Colonic mucosa (tissue), 4 donors: ENCODE measurements around the gene TUBB2A. TPM values are rescaled to one million over a fixed set of nuclear protein-coding genes. Genes with fewer than 3 reads are reported as not detected.
"Not testable (repeated sequence)": the region's sequence is repeated elsewhere in the genome, so short reads cannot be mapped to it uniquely, and the experiment has no call there.

Experiments used
- DNase-seq: peaks from one replicate; pipeline ENCODE4 v3.0.0-alpha.2; 2020
- H3K27ac ChIP-seq: fragments of 200-600 bp; one replicate; pipeline ENCODE4 v1.8.0; 2021
- H3K27me3 ChIP-seq: fragments of 200-600 bp; one replicate; pipeline ENCODE4 v1.8.0; 2021
- H3K36me3 ChIP-seq: fragments of 200-600 bp; one replicate; pipeline ENCODE4 v1.8.0; 2021
- H3K4me1 ChIP-seq: fragments of 200-600 bp; one replicate; pipeline ENCODE4 v1.8.0; 2021; ENCODE audit warnings: mild to moderate bottlenecking
- H3K4me3 ChIP-seq: fragments of 200-600 bp; one replicate; pipeline ENCODE4 v1.8.0; 2021
- H3K9ac ChIP-seq, 2 donors: one replicate each; pipeline ENCODE4 v1.7.0; 2013; ENCODE audit warnings: control low read depth in 2 of 2, low read depth in 2 of 2, low read length in 2 of 2
- H3K9me3 ChIP-seq: fragments of 200-600 bp; one replicate; pipeline ENCODE4 v1.8.0; 2021
- intact Hi-C: fragments of 100-400 bp; cut with DNase I; formaldehyde crosslinking; loops from one replicate; pipeline ENCODE4 v1.14.1; 2022
- total RNA-seq, 2 donors: library from RNA; stranded (reverse); fragmentation: NEBNext Ultra II Directional in 1 of 2; extraction: Animal tissue kit (Norgen Biotek cat#: 25700) in 1 of 2; gene quantifications; one replicate each; pipeline ENCODE4 v1.2.1, GENCODE V29; 2021
- TF ChIP-seq, protein P1 (sequence below): fragments of 200-600 bp; IDR thresholded peaks from one replicate; pipeline ENCODE4 v1.8.0; 2022; ENCODE audit warnings: antibody characterized with exemption, mild to moderate bottlenecking
- donor health status: healthy.
- donor health status: DM: no; HTN: no; CAD: no.
- donor health status: DM: no; HTN: no; CAD: no.

TUBB2A gene
- total RNA-seq, 2 donors from 2014 or later: 20.4 to 43.2 TPM

DNA sequence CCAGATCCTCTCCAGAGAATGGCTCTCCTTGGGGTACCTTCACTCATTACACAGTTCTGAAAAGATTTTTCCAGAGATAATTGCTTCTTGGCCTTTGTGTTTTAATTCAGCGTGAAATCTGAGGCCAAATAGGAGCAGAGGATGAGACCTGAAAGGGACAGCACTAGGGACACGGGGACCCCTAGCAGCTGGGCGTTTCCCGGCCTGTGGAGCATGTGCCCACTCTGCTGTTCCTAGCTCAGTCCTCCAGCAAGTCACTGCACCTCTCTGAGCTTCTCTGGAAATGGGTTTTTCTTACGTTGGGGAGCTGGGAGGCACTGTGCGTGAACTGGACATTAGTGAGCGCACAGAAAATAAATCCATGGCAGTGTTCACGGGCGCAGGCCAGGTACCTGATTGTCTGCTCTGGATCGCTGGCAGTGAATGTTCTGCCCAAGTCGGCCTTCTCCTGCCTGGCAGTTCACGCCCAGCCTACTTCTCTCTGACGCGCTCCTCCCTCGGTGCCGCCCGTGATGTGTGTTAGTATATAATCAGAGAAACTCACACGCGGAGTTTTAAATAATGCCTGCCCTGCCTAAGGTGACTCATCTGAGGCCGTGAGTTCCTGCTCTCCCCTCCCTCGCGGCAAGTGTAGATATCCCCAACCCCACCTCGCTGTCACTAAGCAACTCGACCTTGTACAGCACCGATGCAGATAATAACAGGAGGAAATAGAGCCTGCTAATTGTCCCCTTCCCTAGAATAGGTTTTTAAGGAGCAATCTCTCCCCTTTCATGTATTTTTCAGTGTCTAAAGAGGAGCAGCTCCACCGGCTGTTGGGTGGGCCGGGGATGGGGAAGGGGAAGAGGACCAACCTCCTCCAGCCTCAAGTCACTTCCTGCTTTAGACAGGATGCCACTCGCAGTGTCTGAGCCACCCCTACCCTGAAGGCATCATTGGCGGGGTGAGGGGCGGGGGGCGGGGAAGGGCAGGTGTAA, 2.7 kb upstream of the TUBB2A start:
- Histone ChIP-seq H3K27me3 (no peaks in the 10 kb centered on the region), H3K4me3 (no peak overlapping the region), H3K27ac (peak overlapping the region; percentile 54), H3K9ac (peak overlapping the region in 1 of 2 donors; percentile 26), H3K36me3 (no peaks in the 10 kb centered on the region), H3K4me1 (no peaks in the 10 kb centered on the region), H3K9me3 (no peaks in the 10 kb centered on the region)
- TF ChIP-seq, protein P1, sequence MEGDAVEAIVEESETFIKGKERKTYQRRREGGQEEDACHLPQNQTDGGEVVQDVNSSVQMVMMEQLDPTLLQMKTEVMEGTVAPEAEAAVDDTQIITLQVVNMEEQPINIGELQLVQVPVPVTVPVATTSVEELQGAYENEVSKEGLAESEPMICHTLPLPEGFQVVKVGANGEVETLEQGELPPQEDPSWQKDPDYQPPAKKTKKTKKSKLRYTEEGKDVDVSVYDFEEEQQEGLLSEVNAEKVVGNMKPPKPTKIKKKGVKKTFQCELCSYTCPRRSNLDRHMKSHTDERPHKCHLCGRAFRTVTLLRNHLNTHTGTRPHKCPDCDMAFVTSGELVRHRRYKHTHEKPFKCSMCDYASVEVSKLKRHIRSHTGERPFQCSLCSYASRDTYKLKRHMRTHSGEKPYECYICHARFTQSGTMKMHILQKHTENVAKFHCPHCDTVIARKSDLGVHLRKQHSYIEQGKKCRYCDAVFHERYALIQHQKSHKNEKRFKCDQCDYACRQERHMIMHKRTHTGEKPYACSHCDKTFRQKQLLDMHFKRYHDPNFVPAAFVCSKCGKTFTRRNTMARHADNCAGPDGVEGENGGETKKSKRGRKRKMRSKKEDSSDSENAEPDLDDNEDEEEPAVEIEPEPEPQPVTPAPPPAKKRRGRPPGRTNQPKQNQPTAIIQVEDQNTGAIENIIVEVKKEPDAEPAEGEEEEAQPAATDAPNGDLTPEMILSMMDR: no peak
- peak; percentile 88 for DNase-seq
- intact Hi-C loops: no loop called here

DNA sequence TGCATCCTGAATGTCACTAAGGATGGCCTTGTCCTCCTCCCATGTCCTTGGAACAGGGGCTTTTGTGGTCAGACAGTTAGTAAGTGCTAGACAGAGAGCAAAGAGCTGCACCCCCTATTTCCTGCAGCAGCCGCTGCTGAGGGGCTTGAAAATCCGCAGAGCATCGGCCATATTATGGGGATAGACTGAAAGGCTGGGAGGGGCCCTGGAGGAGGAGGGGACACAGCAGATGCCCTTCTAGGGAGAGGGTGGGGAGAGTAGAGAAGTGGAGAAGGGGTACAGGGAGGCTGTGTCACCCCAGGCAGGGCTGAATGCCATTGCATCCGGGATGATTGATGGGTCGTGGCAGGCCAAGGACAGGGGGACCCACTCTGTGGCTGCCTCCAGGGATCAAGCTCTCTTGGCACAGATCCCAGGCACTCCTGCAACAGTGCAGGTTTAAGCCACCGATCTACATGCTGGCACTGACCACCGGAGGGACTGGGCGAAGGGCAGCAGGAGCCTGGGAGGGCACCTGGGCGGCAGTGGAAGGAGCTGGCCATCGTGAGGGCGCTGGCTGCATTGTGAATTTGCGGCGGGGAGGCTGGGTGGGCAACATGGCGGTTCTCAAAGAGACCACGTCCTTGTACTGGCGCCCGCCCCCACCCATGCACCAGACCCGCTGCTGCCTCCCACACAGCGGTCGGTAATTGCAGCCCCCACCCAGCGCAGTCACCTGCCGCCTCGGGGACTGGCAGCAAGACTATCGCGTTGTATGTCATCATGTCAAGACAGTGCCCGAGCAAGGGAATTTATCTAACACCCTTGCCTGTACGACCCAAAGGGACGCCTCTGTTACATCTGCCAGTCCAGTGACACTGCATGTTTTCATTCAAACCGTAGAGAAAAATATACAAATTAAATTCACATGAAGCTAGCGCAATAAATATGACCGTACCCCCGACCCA, 887 bp downstream of the TUBB2A start:
- H3K4me1 ChIP-seq, intact Hi-C loops, H3K9me3 ChIP-seq, H3K36me3 ChIP-seq, H3K27me3 ChIP-seq: not testable (repeated sequence)
- H3K9ac ChIP-seq: peak overlapping the region; percentile 14 to 96
- peak; percentile 35 for DNase-seq
- peak overlapping the region; percentile 79 for H3K4me3 ChIP-seq
- peak overlapping the region; percentile 89 for H3K27ac ChIP-seq

DNA sequence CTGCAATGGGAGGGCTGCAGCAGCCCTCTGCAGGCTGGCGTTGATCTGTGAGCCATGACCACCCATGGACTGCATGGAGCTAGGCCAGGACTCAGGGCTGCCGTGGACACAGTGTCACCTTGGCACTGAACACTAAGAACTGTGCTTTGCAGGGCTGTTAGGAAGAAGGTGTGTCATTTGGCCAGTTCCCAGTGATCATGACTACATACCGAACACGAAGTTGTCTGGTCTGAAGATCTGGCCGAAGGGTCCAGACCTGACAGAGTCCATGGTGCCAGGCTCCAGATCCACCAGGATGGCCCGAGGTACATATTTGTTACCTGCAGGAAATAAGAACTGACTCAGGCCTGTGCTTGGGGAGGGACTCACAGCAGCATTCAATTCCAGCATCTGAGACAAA, 1.9 kb downstream of the TUBB2A start:
- H3K4me3 ChIP-seq, intact Hi-C loops, H3K27ac ChIP-seq, H3K9me3 ChIP-seq, H3K36me3 ChIP-seq, H3K4me1 ChIP-seq, H3K9ac ChIP-seq, DNase-seq, H3K27me3 ChIP-seq: not testable (repeated sequence)

DNA sequence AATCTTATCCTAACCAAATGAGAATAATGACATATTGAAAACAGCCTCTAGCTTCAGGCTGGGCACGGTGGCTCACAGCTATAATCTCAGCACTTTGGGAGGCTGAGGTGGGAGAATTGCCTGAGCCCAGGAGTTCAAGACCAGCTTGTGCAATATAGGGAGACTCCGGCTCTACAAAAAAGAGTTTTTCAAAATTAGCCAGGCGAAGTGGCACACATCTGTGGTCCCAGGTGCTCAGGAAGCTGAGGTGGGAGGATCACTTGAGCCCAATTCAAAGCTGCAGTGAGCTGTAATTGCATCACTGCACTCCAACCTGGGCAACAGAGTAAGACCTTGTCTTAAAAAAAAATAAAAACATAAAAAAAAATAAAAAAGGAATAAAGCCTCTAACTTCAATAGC, 4.7 kb downstream of the TUBB2A start:
- no peaks in the 10 kb centered on the region for H3K27me3 ChIP-seq
- intact Hi-C loops: no loop called here

DNA sequence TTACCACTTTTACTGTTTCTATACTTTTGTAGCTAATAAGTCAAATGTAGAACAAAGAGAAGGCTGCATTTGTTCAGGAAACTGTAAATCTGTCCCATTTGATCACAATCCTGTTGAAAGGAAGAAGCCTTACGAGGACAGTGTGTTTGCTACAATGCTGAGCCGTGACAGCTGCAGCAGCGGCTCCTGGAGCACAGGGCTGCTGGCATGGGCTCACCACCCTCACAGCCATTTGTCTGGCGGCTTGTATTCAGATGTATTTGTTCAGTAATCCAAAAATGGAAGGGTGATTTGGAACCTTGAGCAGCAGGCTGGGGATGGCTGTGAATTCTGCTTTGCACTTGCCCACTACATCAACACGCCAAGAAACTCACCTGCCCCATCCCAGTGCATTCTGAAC, 5.7 kb downstream of the TUBB2A start:
- TF ChIP-seq, protein P1: no peak

More for the DNA sequence above, 4.7 kb downstream of the TUBB2A start:
- Histone ChIP-seq H3K27ac (no peak overlapping the region), H3K36me3 (no peaks in the 10 kb centered on the region), H3K9me3 (no peaks in the 10 kb centered on the region), H3K4me1 (no peaks in the 10 kb centered on the region), H3K4me3 (no peak overlapping the region), H3K9ac (no peak overlapping the region)
- no peak for DNase-seq
- TF ChIP-seq, protein P1: no peak

More for the DNA sequence above, 5.7 kb downstream of the TUBB2A start:
- no peak for DNase-seq
- Histone ChIP-seq H3K36me3 (no peaks in the 10 kb centered on the region), H3K4me1 (no peaks in the 10 kb centered on the region), H3K9ac (no peak overlapping the region), H3K4me3 (no peak overlapping the region), H3K9me3 (no peaks in the 10 kb centered on the region), H3K27ac (no peak overlapping the region), H3K27me3 (no peaks in the 10 kb centered on the region)
- intact Hi-C loops: no loop called here
